GM19240 (cell line): Measurements from ENCODE around the gene SEMA4D.
"Not testable (repeated sequence)": the region's sequence is repeated elsewhere in the genome, so short reads cannot be mapped to it uniquely, and the experiment has no call there.

ENCODE experiments used
- DNase-seq: peaks from one replicate; pipeline ENCODE4 v3.0.0; 2011; ENCODE audit warnings: low spot score; ENCODE audit not compliant: insufficient read length

The SEMA4D gene

DNA sequence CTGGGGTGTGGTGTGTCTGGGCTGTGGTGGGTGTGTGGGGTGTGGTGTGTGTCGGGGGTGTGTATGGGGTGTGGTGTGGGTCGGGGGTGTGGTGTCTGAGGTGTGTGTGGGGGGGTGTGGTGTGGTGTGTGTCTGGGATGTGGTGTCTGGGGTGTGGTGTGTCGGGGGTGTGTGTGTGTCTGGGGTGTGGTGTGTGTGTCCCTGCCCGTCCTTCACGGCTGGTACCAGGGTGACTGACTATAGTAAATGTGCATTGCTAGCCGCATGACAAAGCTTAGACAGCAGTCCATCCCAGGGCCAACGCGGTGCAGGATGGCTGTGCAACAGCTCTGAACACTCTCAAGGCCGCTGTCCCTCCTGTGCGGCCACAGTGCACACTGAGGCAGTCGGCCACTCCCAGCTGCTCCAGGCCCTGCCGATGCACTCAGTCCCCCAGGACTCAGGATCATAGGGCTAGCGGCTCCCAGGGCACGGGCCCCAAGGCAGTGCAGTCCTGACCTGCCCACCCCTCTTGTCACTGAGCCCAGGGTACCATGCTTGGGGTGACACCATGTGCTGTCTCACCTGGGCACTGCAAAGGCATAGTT, 125.6 kb downstream of the SEMA4D start:
- no peak for DNase-seq

DNA sequence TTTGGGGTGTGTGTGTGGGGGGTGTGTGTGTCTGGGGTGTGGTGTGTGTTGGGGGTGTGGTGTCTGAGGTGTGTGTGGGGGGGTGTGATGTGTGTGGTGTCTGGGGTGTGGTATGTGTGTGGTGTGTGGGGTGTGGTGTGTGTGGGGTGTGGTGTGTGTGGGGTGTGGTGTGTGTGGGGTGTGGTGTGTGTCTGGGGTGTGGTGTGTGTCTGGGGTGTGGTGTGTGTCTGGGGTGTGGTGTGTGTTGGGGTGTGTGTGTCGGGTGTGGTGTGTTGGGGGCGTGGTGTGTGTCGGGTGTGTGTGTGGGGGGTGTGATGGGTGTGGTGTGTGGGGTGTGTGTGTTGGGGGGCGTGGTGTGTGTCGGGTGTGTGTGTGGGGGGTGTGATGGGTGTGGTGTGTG, 126.1 kb downstream of the SEMA4D start:
- DNase-seq = not testable (repeated sequence)

DNA sequence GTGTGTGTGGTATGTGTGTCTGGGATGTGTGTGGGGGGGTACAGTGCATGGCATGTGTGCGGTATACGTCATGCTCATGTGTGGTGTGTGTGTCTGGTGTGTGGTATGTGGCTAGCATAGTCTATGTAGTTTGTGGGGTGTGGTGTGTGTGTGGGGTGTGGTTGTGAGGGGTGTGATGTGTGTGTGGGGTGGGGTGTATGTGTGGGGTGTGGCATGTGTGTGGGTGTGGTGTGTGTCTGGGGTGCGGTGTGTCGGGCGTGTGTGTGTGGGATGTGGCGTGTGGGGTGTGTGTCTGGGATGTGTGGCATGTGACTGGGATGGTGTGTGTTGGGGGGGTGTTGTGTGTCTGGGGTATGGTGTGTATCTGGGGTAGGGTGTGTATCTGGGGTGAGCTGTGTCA, 127.3 kb downstream of the SEMA4D start:
- DNase-seq = no peak

DNA sequence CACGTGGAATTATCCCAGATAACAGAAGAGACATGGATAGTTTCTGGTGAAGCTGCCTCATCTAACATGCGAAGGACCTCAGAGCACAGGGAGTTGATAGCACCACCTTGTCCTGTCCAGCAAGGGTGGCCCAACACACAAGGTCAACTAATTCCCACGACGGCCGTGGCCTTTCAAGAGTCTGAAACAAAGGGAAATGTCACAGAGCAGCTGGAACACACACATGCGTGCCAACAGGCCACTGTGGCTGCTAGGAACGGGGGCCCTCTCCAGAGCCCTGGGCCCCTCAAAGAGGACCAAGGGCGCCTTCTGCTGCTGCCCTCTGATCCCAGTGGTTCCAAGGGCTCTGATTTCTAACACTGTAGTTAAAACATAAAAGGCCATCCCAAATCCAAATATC, 128.9 kb downstream of the SEMA4D start:
- no peak for DNase-seq

DNA sequence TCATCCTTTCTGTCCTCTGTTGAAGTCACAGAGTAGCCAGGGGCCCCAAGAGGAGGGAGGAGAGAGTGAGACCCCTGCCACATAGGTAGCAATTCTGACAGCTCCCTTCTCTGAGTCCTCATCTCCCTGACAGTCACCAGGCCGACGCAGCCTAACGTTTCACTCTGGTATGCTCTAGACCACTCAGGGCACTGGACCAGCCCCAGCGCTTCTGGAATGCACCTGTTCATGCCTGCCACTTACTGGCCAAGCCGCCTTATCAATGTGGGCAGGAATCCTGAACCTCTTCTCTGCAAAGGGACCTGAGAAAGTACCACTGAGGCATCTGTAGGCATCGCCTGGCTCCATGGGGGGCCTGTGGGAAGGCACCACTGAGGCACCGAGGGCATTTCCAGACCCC, 129.4 kb downstream of the SEMA4D start:
- no peak for DNase-seq

DNA sequence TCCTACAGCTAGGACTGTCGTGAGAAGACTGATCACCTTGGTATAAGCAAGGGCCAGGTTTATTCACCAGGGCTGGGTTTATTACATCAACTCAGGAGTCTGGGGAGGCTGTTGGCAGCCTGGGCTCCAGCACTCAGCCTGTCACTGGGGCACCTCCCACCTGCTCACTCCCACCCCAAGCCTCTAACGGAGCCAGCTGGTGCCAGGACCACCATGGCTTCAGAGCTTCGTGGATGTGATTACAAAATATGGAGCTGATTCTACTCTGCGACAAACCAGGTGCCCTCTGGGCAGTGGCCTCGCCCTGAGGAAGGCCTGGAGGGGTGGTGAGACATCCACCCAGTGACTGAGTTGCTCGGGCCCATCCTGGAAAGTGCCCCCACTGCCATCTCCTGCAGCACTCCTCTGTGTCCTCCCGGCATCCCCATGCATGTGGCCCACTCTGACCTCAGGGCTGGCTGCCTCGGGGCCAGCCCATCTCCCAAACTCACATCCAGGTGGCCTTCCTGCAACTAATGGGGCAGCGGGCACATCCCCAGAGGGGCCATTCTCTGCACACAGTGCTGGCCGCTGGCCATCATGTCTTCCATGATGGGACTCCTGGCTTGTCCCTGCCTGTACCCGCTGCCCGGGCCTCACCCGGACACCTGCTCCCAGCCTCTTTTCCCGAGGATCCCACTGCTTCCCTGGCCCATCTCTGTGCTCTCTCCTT, 130.0 kb downstream of the SEMA4D start:
- no peak for DNase-seq

DNA sequence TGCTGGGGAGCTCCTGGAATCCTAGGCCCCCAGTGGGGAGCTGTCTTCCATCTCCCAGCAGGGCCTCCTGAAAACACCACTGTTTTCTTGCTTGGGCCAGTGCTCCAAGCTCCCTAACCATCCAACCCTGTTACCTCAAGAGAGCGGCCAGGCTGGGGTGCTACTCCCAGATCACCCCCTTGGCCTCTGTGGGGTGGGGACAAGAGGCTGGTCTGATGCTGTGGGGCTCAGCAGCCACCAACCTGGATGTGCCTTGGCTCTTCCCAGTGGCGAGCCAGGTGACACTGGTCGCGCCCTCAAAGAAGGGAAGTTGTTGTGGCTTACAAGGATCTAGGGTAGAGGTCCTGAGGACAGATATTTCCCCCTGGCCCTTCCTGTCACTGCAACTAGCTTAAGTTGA, 130.6 kb downstream of the SEMA4D start:
- DNase-seq = no peak

DNA sequence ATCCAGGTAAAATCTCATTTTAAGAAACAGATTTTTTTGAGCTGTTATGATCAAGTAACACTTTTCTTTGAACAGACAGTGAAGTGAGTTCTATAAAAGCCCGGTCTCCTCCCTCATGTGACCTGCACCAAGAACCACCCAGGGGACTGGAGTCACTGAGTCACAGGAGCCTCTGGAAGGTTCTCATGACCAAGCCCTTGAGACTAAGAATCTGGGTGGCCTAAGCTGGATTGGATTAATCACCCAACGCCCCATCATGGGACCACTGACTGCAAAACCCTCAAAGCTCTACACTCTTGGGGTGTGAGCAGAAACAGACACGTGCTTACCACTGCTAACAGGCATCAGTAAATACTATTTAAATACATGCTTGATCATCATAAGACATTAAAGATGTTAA, 131.2 kb downstream of the SEMA4D start:
- no peak for DNase-seq

DNA sequence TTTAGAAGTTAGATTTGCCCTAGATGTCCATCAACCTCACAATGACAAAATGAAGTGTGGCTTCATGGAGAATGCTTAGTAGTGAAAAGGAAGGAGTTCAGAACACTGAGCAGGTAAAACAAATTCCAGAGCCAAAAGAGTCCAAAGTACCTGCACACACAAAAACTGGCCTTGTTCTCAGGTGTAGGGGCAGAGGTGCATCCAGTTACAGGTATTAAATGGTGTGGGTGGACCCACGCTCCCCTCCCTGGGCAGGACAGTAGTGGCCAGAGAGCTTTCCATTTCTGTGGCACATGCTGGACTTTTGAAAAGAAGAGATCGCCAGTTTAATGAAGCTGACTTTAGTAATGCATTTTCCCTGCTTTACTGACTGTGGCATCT, 132.4 kb downstream of the SEMA4D start:
- DNase-seq = no peak

DNA sequence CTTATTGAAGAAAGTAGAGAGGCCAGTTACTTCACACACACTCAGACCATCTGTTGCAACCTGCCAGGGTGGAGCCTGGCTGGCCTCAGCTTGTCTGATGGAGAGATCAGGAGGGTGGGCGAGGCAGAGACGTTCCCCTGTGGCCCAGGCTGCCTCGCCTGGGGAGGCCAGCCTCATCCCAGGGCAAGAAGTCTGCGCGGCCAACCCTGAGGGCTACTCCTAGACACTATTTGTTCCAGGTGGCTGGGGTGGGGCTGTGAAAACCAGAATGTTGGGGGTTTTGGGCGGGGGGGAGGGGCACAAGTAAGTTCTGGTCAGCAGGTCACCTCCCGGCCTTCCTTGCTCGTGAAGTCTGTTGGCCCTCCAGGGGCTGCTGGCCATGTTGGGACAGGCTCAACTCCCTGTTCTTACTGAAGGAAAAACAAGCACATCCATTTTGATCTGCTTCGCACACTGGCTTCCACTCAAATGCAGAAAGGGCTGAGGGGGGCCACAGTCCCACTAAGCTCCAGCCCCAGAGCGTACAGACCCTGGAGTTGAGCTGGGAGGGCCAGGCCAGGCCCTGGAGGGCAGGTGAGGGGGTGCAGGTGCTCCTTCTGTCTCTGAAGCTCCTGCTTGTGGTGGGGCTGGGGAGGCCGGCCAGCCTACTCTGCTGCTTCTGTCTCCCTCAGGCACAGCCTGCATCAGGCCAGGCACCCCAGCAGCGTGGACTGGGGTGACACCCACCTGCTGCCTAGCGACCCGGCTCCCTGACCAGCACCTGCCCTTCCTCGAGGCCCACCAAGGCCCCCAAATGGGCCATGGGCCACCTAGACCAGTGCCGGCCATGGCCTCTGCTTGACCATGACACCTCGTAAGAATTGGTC, 133.0 kb downstream of the SEMA4D start:
- DNase-seq = no peak

DNA sequence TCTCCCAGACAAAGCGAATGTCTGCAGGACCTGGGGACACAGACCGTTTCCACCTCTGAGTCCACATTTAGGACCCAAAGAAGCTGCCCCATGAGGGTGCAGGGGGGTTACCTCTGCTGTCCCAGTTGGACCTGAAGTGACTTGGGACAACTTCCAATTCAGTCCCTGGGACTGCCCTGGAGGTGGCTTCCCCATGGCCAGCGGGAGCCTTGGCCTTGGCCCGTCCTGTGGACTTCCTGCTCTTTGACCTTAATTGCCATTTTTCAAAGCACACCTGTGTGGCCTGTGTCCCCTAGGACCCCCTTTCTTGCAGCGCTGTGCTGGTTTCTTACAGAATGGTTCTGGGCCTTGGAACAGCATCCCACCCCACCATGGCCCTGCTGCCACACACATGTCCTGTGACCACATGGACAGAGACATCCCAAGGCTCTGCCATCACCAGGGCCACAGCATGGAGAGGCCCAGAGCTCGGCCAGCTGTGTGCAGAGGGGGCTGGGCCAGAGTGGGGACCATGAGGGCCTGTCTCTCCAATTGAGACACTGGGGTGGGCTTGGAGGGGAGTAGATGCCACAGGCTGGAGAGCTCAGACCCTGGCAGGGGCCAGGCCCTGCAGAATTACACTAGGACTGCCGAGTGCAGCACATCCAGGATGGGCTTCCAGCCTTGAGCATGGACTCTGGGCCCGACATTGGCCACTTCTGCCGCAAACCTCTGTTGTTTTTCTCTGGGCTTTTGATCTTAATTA, 133.8 kb downstream of the SEMA4D start:
- DNase-seq = no peak

DNA sequence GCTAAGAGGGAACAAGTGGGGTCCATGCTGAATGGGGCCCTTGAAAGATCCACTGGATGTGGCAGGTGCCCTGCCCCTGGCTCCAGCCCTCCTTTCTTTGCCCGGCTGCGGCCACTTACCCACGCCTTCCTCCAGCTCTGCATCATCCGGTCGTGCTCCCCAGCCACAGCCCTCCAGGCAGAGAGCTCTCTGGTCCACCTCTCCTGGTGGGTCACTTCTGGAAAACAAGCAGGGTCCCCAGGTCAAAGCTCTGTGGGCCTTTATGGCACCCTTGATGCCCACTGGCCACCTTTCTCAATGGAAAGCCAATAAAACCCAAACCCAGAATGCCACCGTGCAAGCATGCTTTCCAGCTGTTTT, 134.6 kb downstream of the SEMA4D start:
- no peak for DNase-seq

DNA sequence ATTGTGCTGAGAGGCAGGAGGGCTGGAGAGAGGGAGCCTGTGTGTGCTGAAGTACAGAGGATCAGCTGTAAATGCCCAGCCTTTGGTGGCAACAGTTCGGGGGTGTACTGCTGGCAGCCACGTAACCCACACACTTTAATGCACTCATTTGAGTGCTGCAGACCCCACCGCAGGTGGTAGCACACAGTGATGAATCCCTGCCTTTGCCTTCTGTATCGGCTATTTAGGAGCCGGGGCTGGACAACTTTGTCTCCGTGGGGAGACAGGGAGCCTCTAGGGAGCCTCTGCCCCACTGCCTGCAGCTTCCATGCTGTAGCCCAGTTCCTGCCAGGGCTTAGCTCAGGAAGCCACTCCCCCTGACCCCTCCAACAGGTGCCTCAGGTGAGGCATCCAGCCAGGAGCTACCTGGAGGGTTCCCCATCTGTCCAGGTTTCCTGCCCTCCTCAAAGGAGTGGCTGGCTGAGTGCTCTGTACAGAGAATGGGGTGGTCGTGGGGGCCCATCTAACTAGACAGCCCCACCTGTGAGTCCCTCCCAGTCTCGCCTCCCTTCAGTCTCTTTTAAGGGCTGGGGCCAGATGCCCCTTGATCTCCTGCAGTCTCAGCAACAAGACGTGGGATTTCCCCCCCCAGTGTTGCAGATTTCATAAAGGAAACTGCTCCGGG, 135.1 kb downstream of the SEMA4D start:
- DNase-seq = no peak

DNA sequence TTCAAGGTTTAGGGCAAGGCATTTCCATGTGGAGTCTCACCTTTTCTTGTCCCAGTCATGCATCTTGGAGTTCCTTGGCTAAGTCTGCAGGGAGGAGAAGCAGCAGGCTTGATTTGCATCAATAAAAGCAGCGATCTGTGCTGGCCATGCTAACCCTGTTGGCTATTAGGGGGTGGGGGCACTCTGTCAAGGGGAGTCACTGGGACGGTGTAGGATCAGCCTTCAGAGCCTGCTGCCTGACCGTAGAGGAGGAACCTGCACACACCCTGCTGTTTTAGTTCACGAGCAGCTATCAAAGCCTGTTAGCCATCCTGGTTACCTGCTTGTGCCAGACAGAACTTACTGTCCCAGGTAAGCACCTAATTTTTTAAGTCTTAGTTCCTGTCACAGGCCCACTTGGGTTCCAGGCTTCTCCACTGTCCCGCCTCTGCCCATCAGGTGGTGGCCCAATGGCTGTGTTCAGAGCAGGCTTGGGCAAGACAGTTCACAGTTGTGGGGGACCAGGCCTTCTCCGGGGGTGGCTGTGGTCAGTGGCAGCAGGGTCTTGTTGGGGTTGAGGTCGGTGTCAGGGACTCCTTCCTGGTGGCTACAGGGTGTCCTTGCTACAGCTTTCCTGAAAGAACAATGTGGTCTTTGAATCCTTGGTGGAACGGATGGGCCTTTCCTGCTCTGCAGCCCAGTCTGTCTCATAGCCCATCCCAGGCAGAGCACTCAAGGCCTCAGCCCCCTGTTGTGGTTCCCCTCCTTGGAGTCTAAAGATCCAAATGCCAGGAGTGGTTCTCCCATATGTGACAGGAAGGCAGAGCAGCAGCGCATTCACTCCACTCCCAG, 135.9 kb downstream of the SEMA4D start:
- DNase-seq = no peak

DNA sequence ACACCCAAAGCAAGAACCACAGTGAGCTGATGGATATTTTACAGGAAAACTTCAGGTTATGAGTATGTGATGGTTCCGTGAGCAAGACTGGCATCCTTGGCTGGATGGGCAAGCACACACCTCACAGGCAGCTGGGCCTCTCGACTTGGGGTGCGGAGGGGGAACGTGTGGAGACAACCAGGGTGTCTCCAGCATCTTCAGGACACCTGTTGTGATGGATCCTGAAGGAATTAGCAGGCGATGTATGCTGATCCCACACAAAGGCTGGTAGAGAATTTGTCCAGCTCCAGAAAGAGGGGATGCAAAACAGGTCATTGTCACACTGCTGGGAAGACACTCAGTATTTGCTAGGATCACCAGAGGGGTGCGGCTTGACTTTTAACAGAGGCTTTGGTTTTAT, 136.9 kb downstream of the SEMA4D start:
- no peak for DNase-seq

DNA sequence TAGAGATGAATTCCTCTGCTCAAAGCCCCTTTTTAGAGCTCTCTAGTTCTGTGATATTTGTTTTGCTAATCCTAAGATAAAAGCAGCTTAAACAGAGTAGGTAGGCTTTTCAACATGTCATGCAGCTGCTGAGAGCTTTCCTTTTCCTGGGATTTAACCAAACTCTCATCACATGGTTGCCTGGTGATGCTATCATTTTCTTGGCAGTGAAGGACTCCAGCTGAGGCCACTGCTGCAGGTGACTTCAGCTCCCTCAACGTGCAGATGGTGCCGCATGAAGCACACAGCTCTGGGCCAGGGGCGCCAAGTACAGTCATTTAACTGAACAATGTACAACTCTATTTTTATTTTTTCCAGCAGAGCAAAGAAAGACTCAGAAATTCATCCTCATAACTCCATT, 137.4 kb downstream of the SEMA4D start:
- no peak for DNase-seq

DNA sequence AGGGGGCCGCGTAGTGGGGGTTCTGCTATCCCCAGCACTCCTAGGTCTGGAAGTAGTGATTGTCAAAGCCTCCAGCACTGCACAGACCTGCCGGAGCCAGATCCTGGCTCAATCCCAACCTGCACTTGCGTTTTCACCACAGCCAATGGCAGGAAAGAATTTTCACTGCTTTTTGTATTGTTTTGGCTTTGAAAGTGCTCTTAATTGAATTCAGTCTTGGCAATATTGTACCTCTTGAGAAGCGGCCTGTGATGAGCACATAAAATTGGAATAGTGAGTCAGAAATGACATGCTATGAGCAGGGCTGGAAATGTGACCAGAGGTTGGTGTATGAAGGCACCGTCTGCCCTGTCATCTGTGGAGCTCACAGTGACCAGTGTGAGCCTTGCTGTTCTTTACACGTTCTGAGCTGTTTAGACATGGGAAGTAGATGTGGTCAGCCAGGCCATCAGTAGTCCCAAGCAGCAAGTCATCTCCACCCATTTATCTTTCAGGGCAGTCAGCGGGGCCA, 138.1 kb downstream of the SEMA4D start:
- DNase-seq = no peak

DNA sequence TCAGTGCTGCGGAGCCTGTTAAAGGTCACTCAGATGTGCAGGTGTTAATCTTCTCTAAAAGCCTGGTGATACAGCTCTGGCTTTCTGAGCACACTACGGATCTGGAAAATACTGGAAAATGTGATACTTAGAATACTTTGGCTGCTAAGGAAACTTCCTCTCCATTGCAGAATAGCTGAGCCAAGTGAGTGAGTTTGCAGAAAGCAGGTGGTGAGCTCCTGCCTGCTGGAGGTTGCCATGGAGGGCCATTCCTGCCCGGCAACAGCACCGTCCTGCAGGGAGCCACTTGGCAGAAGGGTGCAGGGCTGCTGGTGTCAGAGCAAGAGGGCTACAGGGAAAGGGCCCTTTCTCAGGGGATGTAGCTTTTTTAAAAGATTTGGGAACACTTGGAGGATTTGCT, 138.9 kb downstream of the SEMA4D start:
- DNase-seq = no peak

DNA sequence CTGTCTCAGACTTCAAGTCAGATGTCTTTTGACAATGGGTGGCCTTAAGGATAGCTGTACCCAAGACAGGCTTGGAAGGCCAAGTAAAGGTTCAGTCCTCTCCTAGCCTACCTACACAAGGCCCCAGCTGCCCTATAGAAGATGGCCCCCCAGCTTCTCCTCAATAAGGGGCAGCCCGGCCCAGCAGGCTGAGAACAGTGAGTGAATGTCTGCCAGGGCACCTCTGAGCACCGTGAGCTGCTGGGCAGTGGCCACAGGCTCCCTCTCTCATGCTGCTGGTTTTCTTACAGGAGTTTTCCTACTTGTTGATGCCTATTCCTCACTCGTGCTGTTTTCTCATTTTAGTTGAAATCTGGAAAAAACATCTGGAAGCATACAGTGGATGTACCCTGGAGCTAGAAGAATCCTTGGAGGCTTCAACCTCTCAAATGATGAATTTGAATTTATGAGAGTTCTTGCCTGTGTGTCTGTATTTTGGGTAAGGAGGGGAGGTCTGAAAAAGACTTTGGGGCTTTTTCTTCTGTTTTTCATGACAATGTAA, 139.5 kb downstream of the SEMA4D start:
- DNase-seq = no peak
